ENCODE data around the gene RAD21L1.

DNA sequence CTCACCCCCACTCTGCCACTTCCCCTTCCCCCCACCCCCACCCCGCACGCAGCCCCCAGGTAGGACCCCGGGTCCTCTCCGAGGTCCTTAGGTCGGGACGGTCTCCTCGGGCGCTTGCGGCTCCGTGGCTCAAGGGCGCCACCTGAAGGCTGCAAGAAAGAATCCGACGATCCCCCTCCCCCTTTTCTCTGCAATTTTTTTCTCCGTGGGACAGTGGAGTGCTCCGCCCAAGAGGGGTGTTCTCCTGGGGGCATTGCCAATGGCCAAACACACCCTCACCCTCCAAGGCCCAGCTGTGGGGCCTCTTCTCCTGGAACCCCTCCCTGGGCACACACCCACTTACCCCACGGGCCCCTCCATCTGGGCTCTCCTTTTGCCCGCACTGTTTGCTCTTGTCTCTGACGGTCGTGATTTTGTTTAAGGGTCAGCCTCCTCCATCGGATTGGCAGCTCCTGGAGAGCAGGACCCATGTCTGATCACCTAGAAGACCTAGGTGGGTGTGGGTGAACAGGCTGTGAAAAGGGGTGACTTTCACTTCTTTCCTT lies 40.0 kb upstream of the RAD21L1 start:
- peak in 1 of 2 donors; percentile 59 for TF ChIP-seq CTCF (IDR thresholded peaks at IDR 0.05)
- no peak for TF ChIP-seq POLR2A (IDR thresholded peaks at IDR 0.05)
